Suprapubic skin (tissue), 4 donors: ENCODE results near the gene SPG7.

ENCODE experiments used
- POLR2A ChIP-seq, 2 donors: fragments of 450-650 bp; IDR thresholded peaks; one replicate each; pipeline ENCODE4 v1.6.1; 2017; ENCODE audit warnings: antibody characterized with exemption in 2 of 2, mild to moderate bottlenecking in 2 of 2, moderate library complexity in 2 of 2
- POLR2AphosphoS5 ChIP-seq, 3 donors: sonication (generic); formaldehyde crosslinking; IDR thresholded peaks; one replicate each; pipeline ENCODE4 v1.6.1; 2017; ENCODE audit warnings: antibody characterized with exemption in 3 of 3
- TF ChIP-seq, protein P1 (sequence below), 2 donors: fragments of 200-600 bp in 1 of 2; fragments of 450-650 bp in 1 of 2; sonication (generic) in 1 of 2; IDR thresholded peaks; one replicate each; pipeline ENCODE4 v1.5.1; 2016 to 2019; ENCODE audit warnings: antibody characterized with exemption in 2 of 2, mild to moderate bottlenecking in 1 of 2, moderate library complexity in 1 of 2

DNA sequence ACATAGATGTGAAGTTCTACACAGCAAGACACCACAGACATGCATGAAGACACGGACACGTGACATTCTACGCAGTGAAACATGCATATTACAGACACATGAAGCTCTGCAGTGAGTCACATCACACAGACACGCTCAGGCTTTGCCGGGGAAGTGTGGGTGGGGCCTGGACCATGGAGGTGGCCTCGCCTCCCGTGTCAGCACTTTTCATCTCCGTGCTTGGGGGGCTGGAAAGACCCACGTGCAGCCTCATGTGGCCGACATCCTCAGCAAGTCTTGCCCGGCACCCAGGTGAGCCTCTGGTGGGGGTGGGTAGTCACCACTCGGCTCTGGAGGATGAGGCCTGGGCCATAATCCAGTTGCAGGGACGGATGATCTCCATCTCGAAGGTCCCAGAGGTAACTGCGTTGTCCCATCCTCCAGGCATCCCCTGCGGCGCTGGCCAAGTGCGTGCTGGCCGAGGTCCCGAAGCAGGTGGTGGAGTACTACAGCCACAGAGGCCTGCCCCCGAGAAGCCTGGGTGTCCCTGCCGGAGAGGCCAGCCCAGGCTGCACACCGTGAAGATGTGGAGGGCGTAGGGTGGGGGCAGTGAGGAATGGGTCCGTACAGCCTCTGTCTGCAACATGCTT is 88.0 kb downstream of the SPG7 start:
- TF ChIP-seq, protein P1, sequence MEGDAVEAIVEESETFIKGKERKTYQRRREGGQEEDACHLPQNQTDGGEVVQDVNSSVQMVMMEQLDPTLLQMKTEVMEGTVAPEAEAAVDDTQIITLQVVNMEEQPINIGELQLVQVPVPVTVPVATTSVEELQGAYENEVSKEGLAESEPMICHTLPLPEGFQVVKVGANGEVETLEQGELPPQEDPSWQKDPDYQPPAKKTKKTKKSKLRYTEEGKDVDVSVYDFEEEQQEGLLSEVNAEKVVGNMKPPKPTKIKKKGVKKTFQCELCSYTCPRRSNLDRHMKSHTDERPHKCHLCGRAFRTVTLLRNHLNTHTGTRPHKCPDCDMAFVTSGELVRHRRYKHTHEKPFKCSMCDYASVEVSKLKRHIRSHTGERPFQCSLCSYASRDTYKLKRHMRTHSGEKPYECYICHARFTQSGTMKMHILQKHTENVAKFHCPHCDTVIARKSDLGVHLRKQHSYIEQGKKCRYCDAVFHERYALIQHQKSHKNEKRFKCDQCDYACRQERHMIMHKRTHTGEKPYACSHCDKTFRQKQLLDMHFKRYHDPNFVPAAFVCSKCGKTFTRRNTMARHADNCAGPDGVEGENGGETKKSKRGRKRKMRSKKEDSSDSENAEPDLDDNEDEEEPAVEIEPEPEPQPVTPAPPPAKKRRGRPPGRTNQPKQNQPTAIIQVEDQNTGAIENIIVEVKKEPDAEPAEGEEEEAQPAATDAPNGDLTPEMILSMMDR (IDR thresholded peaks at IDR 0.05): no peak
- TF ChIP-seq POLR2A (IDR thresholded peaks at IDR 0.05): no peak
- no peak for TF ChIP-seq POLR2AphosphoS5 (IDR thresholded peaks at IDR 0.05)
